ENCODE data around the gene CENPT. TPM values are rescaled to one million over a fixed set of nuclear protein-coding genes. Genes with fewer than 3 reads are reported as not detected.

CENPT gene
- total and polyA plus RNA-seq, 2 of the 13 experiments (the other 11 are each of a cell fraction or from before 2014, with no cell fraction given), result 40.9 to 43.3 TPM

DNA sequence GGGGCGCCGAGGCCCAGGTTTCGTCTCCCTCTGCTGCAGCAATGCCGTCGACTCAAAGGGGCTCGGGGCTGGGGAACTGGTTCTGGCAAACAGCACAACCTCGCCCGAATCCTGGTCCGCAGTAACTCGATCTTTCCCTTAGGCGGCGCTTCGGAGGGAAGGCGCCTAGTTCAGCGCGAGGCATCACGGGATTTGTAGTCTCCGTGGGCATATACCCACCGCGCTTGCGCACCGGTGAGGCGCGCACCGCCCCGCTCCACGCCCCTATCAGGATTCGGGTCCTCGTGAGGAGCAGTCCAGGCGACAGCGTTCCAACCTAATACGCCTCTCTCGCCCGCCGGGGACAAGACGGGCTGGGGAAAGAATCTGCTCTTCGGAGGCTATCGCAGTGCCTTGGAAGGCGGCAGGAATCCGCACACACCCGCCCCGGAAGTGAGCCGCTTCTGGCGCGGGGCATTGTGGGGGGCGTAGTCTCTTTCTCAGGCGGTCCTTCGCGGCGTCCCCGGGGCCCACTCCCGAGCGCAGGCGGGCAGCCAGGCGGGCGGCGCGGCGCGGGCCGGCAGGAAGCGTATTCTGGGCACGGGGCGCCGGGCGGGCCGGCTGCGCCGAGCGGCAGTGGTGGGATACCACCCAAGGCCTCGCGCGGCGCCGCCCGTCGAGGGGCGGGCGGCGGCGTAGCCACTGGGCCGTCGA lies 5.5 kb downstream of the CENPT start, which contains the start of gene THAP11 (continued):
- TF ChIP-seq, protein P1, sequence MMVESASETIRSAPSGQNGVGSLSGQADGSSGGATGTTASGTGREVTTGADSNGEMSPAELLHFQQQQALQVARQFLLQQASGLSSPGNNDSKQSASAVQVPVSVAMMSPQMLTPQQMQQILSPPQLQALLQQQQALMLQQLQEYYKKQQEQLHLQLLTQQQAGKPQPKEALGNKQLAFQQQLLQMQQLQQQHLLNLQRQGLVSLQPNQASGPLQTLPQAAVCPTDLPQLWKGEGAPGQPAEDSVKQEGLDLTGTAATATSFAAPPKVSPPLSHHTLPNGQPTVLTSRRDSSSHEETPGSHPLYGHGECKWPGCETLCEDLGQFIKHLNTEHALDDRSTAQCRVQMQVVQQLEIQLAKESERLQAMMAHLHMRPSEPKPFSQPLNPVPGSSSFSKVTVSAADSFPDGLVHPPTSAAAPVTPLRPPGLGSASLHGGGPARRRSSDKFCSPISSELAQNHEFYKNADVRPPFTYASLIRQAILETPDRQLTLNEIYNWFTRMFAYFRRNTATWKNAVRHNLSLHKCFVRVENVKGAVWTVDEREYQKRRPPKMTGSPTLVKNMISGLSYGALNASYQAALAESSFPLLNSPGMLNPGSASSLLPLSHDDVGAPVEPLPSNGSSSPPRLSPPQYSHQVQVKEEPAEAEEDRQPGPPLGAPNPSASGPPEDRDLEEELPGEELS (CRISPR knock-in tag; IDR thresholded peaks at IDR 0.05), result peak; percentile 34; the same call in 1 of the 2 replicates
- 0 out of 2 replicates have a peak, but pooled peaks have one; percentile 53 for TF ChIP-seq SNAPC2 (CRISPR knock-in tag; IDR thresholded peaks at IDR 0.05)
- TF ChIP-seq, protein P2, sequence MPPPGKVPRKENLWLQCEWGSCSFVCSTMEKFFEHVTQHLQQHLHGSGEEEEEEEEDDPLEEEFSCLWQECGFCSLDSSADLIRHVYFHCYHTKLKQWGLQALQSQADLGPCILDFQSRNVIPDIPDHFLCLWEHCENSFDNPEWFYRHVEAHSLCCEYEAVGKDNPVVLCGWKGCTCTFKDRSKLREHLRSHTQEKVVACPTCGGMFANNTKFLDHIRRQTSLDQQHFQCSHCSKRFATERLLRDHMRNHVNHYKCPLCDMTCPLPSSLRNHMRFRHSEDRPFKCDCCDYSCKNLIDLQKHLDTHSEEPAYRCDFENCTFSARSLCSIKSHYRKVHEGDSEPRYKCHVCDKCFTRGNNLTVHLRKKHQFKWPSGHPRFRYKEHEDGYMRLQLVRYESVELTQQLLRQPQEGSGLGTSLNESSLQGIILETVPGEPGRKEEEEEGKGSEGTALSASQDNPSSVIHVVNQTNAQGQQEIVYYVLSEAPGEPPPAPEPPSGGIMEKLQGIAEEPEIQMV (CRISPR knock-in tag; IDR thresholded peaks at IDR 0.05; ENCODE audit: low read depth), result no peak
- TF ChIP-seq GFI1 (CRISPR knock-in tag; IDR thresholded peaks at IDR 0.05; ENCODE audit: borderline replicate concordance), result 0 out of 2 replicates have a peak, but pooled peaks have one; percentile 58
- peak; percentile 68; the same call in 1 of the 2 replicates for TF ChIP-seq FOXA3 (CRISPR knock-in tag; IDR thresholded peaks at IDR 0.05)
- TF ChIP-seq, protein P3, sequence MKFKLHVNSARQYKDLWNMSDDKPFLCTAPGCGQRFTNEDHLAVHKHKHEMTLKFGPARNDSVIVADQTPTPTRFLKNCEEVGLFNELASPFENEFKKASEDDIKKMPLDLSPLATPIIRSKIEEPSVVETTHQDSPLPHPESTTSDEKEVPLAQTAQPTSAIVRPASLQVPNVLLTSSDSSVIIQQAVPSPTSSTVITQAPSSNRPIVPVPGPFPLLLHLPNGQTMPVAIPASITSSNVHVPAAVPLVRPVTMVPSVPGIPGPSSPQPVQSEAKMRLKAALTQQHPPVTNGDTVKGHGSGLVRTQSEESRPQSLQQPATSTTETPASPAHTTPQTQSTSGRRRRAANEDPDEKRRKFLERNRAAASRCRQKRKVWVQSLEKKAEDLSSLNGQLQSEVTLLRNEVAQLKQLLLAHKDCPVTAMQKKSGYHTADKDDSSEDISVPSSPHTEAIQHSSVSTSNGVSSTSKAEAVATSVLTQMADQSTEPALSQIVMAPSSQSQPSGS (CRISPR knock-in tag; IDR thresholded peaks at IDR 0.05), result peak; percentile 70; the same call in 1 of the 2 replicates
- TF ChIP-seq, protein P4, sequence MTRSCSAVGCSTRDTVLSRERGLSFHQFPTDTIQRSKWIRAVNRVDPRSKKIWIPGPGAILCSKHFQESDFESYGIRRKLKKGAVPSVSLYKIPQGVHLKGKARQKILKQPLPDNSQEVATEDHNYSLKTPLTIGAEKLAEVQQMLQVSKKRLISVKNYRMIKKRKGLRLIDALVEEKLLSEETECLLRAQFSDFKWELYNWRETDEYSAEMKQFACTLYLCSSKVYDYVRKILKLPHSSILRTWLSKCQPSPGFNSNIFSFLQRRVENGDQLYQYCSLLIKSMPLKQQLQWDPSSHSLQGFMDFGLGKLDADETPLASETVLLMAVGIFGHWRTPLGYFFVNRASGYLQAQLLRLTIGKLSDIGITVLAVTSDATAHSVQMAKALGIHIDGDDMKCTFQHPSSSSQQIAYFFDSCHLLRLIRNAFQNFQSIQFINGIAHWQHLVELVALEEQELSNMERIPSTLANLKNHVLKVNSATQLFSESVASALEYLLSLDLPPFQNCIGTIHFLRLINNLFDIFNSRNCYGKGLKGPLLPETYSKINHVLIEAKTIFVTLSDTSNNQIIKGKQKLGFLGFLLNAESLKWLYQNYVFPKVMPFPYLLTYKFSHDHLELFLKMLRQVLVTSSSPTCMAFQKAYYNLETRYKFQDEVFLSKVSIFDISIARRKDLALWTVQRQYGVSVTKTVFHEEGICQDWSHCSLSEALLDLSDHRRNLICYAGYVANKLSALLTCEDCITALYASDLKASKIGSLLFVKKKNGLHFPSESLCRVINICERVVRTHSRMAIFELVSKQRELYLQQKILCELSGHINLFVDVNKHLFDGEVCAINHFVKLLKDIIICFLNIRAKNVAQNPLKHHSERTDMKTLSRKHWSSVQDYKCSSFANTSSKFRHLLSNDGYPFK (CRISPR knock-in tag; IDR thresholded peaks at IDR 0.05; ENCODE audit: borderline replicate concordance), result peak; percentile 64; the same call in 1 of the 2 replicates
- peak; percentile 49; the same call in 1 of the 2 replicates for TF ChIP-seq CREB1 (IDR thresholded peaks at IDR 0.05)
- TF ChIP-seq CREB1 (CRISPR knock-in tag; IDR thresholded peaks at IDR 0.05), result peak; percentile 85
- no peak for TF ChIP-seq RARG (CRISPR knock-in tag; IDR thresholded peaks at IDR 0.05; ENCODE audit: low read depth)
- TF ChIP-seq ZFP36L1 (CRISPR knock-in tag; IDR thresholded peaks at IDR 0.05), result 0 out of 2 replicates have a peak, but pooled peaks have one; percentile 61
- TF ChIP-seq, protein P5, sequence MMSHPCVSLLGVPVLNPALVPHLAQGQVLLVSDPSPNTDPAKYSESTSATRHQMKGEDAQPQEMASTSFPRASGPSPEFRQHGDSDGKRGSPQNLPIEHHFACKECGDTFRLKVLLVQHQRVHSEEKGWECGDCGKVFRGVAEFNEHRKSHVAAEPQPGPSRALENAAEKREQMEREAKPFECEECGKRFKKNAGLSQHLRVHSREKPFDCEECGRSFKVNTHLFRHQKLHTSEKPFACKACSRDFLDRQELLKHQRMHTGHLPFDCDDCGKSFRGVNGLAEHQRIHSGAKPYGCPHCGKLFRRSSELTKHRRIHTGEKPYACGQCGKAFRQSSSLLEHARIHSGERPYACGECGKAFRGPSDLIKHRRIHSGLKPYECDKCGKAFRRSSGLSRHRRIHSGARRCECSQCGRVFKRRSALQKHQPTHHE (CRISPR knock-in tag; IDR thresholded peaks at IDR 0.05; ENCODE audit: borderline replicate concordance), result no peak
- no peak for TF ChIP-seq ZNF761 (CRISPR knock-in tag; conservative IDR thresholded peaks at IDR 0.05)
- 0 out of 2 replicates have a peak, but pooled peaks have one; percentile 22 for TF ChIP-seq ZNF451 (CRISPR knock-in tag; IDR thresholded peaks at IDR 0.05)
- peak; percentile 54; the same call in 1 of the 2 replicates for TF ChIP-seq ZNF552 (CRISPR knock-in tag; IDR thresholded peaks at IDR 0.05; ENCODE audit: borderline replicate concordance)
- TF ChIP-seq ZNF598 (CRISPR knock-in tag; IDR thresholded peaks at IDR 0.05; ENCODE audit: borderline replicate concordance), result peak; percentile 98
- TF ChIP-seq ZNF720 (CRISPR knock-in tag; IDR thresholded peaks at IDR 0.05), result 0 out of 2 replicates have a peak, but pooled peaks have one; percentile 27
- TF ChIP-seq, protein P6, sequence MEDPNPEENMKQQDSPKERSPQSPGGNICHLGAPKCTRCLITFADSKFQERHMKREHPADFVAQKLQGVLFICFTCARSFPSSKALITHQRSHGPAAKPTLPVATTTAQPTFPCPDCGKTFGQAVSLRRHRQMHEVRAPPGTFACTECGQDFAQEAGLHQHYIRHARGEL (CRISPR knock-in tag; IDR thresholded peaks at IDR 0.05), result no peak
- TF ChIP-seq SP2 (CRISPR knock-in tag; IDR thresholded peaks at IDR 0.05), result peak; percentile 74
